ENCODE data around the gene LYPD4. TPM values are rescaled to one million over a fixed set of nuclear protein-coding genes. Genes with fewer than 3 reads are reported as not detected.

The LYPD4 gene
- total and polyA plus RNA-seq, 12 donors = not detected

GRCh38 chr19:41796901-41797300 lies 47.6 kb downstream of the LYPD4 start:
- Histone ChIP-seq H3K27ac (peak overlapping the region in 2 of 10 donors; percentile 40 to 89), H3K27me3 (peaks cover 0 to 81% (median 46%) of the 10 kb centered on the region in 7 donors), H3K4me1 (peaks cover 0 to 44% (median 0%) of the 10 kb centered on the region in 9 donors), H3K4me3 (peak overlapping the region in 1 of 10 donors; percentile 31), H3K36me3 (no peaks in the 10 kb centered on the region), H3K9me3 (peaks cover 0 to 3% (median 0%) of the 10 kb centered on the region in 11 donors)
- 76 to 82% methylated on average over 1 of the region's 1 CpG for WGBS, 2 donors
- ATAC-seq = no peak
- no peak for DNase-seq
- intact Hi-C loops (cut with DNase I) = no loop called here
- TF ChIP-seq CTCF (IDR thresholded peaks at IDR 0.05) = no peak

- Histone ChIP-seq H3K4me3 (peak within 1 kb of the TSS in 1 of 10 donors; percentile 31), H3K9me3 (peaks cover 0 to 3% (median 0%) of the 10 kb centered on the region in 11 donors), H3K27ac (peak within 1 kb of the TSS in 2 of 10 donors; percentile 40 to 89), H3K36me3 (no peaks in the 10 kb centered on the region), H3K4me1 (peaks cover 0 to 40% (median 0%) of the 10 kb centered on the region in 9 donors), H3K27me3 (peaks cover 0 to 83% (median 52%) of the 10 kb centered on the region in 7 donors)
- intact Hi-C loops (cut with DNase I) = no loop called here
- no peak for DNase-seq
- peak in 5 of 8 donors; percentile 37 to 74 (median 41) for ATAC-seq
- TF ChIP-seq CTCF (IDR thresholded peaks at IDR 0.05) = no peak
These were observed 48.1 kb downstream of the LYPD4 start, which contains the start of gene CEACAM3 for GRCh38 chr19:41796362-41796761. Gene CEACAM3, plus strand, starts transcription at chr19:41796587. Its CDS starts 91 bp downstream, at chr19:41796678.

- H3K27me3 ChIP-seq = peaks cover 0 to 85% (median 56%) of the 10 kb centered on the region in 7 donors
- DNase-seq (peak in 1 of 2 donors; percentile 18), ATAC-seq (peak in 6 of 8 donors; percentile 46 to 65 (median 63))
- H3K27ac ChIP-seq = peak overlapping the region in 1 of 10 donors; percentile 89
- no peaks in the 10 kb centered on the region for H3K9me3 ChIP-seq
- H3K36me3 ChIP-seq = no peaks in the 10 kb centered on the region
- intact Hi-C loops (cut with DNase I) = no loop called here
- peaks cover 0 to 33% (median 0%) of the 10 kb centered on the region in 9 donors for H3K4me1 ChIP-seq
- TF ChIP-seq CTCF (IDR thresholded peaks at IDR 0.05) = peak; percentile 37 to 84 (median 70)
- 42 to 44% methylated on average over 5 of the region's 5 CpGs for WGBS, 2 donors
- no peak overlapping the region for H3K4me3 ChIP-seq
These were observed 49.4 kb downstream of the LYPD4 start for GRCh38 chr19:41795031-41795461.

GRCh38 chr19:41793414-41793727 lies 51.1 kb downstream of the LYPD4 start:
- intact Hi-C loops (cut with DNase I) = no loop called here
- Histone ChIP-seq H3K36me3 (no peaks in the 10 kb centered on the region), H3K4me1 (peaks cover 0 to 33% (median 0%) of the 10 kb centered on the region in 9 donors), H3K4me3 (no peak overlapping the region), H3K27ac (no peak overlapping the region), H3K9me3 (no peaks in the 10 kb centered on the region), H3K27me3 (peaks cover 0 to 80% (median 64%) of the 10 kb centered on the region in 7 donors)
- 4 to 8% methylated on average over 1 of the region's 1 CpG for WGBS, 2 donors
- TF ChIP-seq CTCF (IDR thresholded peaks at IDR 0.05) = no peak
- DNase-seq (no peak), ATAC-seq (no peak)
